ENCODE data around the gene DOHH. TPM values are rescaled to one million over a fixed set of nuclear protein-coding genes. Genes with fewer than 3 reads are reported as not detected.

DOHH gene
- polyA plus RNA-seq, 1 donor (not counting 4 experiments of a cell fraction or from before 2014, with no cell fraction given): 4.2 TPM

- H3K27ac ChIP-seq (ENCODE audit: control insufficient read depth, insufficient read depth, low read length): no peak overlapping the region
- no peak for FAIRE-seq
These were observed 57.9 kb downstream of the DOHH start for GRCh38 chr19:3442487-3443071.

GRCh38 chr19:3441986-3442329 is 58.5 kb downstream of the DOHH start:
- Histone ChIP-seq H3K9ac (ENCODE audit: control insufficient read depth, extremely low read depth, insufficient read depth, low read length) (no peak overlapping the region), H3K4me2 (ENCODE audit: control insufficient read depth, extremely low read depth, insufficient read depth, low read depth, low read length) (no peak overlapping the region), H3K79me2 (ENCODE audit: control insufficient read depth, insufficient read depth, low read length) (peaks cover 25% of the 10 kb centered on the region), H3K27me3 (ENCODE audit: control insufficient read depth, extremely low read depth, insufficient read depth, low read length) (no peaks in the 10 kb centered on the region), H3K9me1 (ENCODE audit: control insufficient read depth, extremely low read depth, insufficient read depth, low read length) (no peaks in the 10 kb centered on the region), H3K36me3 (ENCODE audit: control insufficient read depth in 2 of 2, extremely low read depth in 1 of 2, insufficient read depth in 2 of 2, low read length in 2 of 2) (peaks cover 28 to 31% of the 10 kb centered on the region in 2 experiments), H3K4me3 (ENCODE audit: control insufficient read depth in 2 of 3, extremely low read depth in 1 of 3, insufficient read depth in 2 of 3, low read depth in 1 of 3, low read length in 3 of 3) (no peak overlapping the region), H4K20me1 (ENCODE audit: control insufficient read depth, extremely low read depth, insufficient read depth, low read length) (peaks cover 13% of the 10 kb centered on the region), H3K9me3 (ENCODE audit: control insufficient read depth, low read depth, low read length) (no peaks in the 10 kb centered on the region), H2AFZ (ENCODE audit: control insufficient read depth, low read length) (no peak overlapping the region), H3K4me1 (ENCODE audit: control insufficient read depth, extremely low read depth, insufficient read depth, low read length) (no peaks in the 10 kb centered on the region), H3K27ac (ENCODE audit: control insufficient read depth, insufficient read depth, low read length) (no peak overlapping the region)
- no peak for TF ChIP-seq EZH2 (IDR thresholded peaks at IDR 0.05; ENCODE audit: low read length)
- no peak for TF ChIP-seq CTCF (optimal IDR thresholded peaks at IDR 0.05 in 1 of 3, IDR thresholded peaks at IDR 0.05 in 1 of 3, conservative IDR thresholded peaks at IDR 0.05 in 1 of 3; ENCODE audit: extremely low read depth in 1 of 3, insufficient read depth in 2 of 3, low read length in 3 of 3)
- DNase-seq (ENCODE audit: low read depth, low spot score): no peak
- FAIRE-seq: no peak
- dilution Hi-C loops (cut with MboI; ENCODE audit: extremely low pct_ligation_motif_present, low sequenced_read_pairs): no loop called here

More at GRCh38 chr19:3442487-3443071, 57.9 kb downstream of the DOHH start:
- Histone ChIP-seq H3K9ac (ENCODE audit: control insufficient read depth, extremely low read depth, insufficient read depth, low read length) (no peak overlapping the region), H2AFZ (ENCODE audit: control insufficient read depth, low read length) (no peak overlapping the region), H3K4me3 (ENCODE audit: control insufficient read depth in 2 of 3, extremely low read depth in 1 of 3, insufficient read depth in 2 of 3, low read depth in 1 of 3, low read length in 3 of 3) (no peak overlapping the region), H3K4me2 (ENCODE audit: control insufficient read depth, extremely low read depth, insufficient read depth, low read depth, low read length) (no peak overlapping the region), H3K36me3 (ENCODE audit: control insufficient read depth in 2 of 2, extremely low read depth in 1 of 2, insufficient read depth in 2 of 2, low read length in 2 of 2) (peaks cover 27 to 33% of the 10 kb centered on the region in 2 experiments), H3K9me3 (ENCODE audit: control insufficient read depth, low read depth, low read length) (no peaks in the 10 kb centered on the region), H3K79me2 (ENCODE audit: control insufficient read depth, insufficient read depth, low read length) (peaks cover 25% of the 10 kb centered on the region), H3K4me1 (ENCODE audit: control insufficient read depth, extremely low read depth, insufficient read depth, low read length) (no peaks in the 10 kb centered on the region), H4K20me1 (ENCODE audit: control insufficient read depth, extremely low read depth, insufficient read depth, low read length) (peaks cover 13% of the 10 kb centered on the region), H3K27me3 (ENCODE audit: control insufficient read depth, extremely low read depth, insufficient read depth, low read length) (no peaks in the 10 kb centered on the region), H3K9me1 (ENCODE audit: control insufficient read depth, extremely low read depth, insufficient read depth, low read length) (no peaks in the 10 kb centered on the region)
- TF ChIP-seq CTCF (optimal IDR thresholded peaks at IDR 0.05 in 1 of 3, IDR thresholded peaks at IDR 0.05 in 1 of 3, conservative IDR thresholded peaks at IDR 0.05 in 1 of 3; ENCODE audit: extremely low read depth in 1 of 3, insufficient read depth in 2 of 3, low read length in 3 of 3): no peak
- no peak for TF ChIP-seq EZH2 (IDR thresholded peaks at IDR 0.05; ENCODE audit: low read length)
- no peak for DNase-seq (ENCODE audit: low read depth, low spot score)
- dilution Hi-C loops (cut with MboI; ENCODE audit: extremely low pct_ligation_motif_present, low sequenced_read_pairs): no loop called here

Data from keratinocyte (primary cell).